Nephron (organoid): ENCODE data around the gene SUB1.

Source experiments
- H3K27ac Mint-ChIP-seq, 3 experiments: 2 replicates each; pipeline ENCODE4 v1.8.0; 2020; ENCODE audit warnings: mixed read lengths in 3 of 3, mild to moderate bottlenecking in 2 of 3, moderate library complexity in 1 of 3
- H3K27me3 Mint-ChIP-seq: 2 replicates; pipeline ENCODE4 v1.8.0; 2021; ENCODE audit warnings: low read depth, mild to moderate bottlenecking, moderate library complexity, mixed read lengths
- H3K36me3 Mint-ChIP-seq: 2 replicates; pipeline ENCODE4 v1.8.0; 2020; ENCODE audit warnings: low read depth, mixed read lengths
- H3K4me1 Mint-ChIP-seq: 2 replicates; pipeline ENCODE4 v1.8.0; 2020; ENCODE audit warnings: mixed read lengths
- H3K4me3 Mint-ChIP-seq, 3 experiments: 2 replicates each; pipeline ENCODE4 v1.8.0; 2020; ENCODE audit warnings: mild to moderate bottlenecking in 3 of 3, mixed read lengths in 3 of 3, moderate library complexity in 2 of 3
- H3K9me3 Mint-ChIP-seq: 2 replicates; pipeline ENCODE4 v1.8.0; 2020; ENCODE audit warnings: mixed read lengths
- TF ChIP-seq, protein P1 (sequence below), 3 experiments: fragments of 200-600 bp; sonication (generic); IDR thresholded peaks; one replicate each; pipeline ENCODE4 v1.5.0; 2021; ENCODE audit warnings: antibody characterized with exemption in 3 of 3; ENCODE audit not compliant: unreplicated experiment in 3 of 3

Gene SUB1

DNA sequence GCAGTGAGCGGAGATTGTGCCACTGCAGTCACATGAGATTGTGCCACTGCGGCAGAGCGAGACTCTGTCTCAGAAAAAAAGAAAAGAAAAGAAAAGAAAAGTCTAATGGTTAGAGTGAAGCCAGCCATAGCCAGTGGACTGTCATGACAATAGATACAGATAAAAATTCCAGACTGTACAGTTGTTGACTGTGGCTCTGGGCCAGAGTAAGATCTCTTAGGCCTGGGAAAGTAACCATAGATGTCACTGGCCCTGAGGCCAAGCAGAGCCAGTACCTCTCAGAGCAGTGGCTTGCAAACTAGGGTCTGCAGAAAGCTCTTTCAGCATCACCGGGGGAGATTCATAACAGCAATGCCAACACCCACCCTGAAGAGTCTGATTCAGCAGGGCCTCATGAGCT lies 44.1 kb upstream of the SUB1 start:
- Mint-ChIP-seq H3K36me3 (no peaks in the 10 kb centered on the region), H3K4me3 (no peak overlapping the region), H3K9me3 (peaks cover 2% of the 10 kb centered on the region), H3K4me1 (peaks cover 20% of the 10 kb centered on the region), H3K27ac (peak overlapping the region; percentile 10 to 41 (median 18)), H3K27me3 (no peaks in the 10 kb centered on the region)
- TF ChIP-seq, protein P1, sequence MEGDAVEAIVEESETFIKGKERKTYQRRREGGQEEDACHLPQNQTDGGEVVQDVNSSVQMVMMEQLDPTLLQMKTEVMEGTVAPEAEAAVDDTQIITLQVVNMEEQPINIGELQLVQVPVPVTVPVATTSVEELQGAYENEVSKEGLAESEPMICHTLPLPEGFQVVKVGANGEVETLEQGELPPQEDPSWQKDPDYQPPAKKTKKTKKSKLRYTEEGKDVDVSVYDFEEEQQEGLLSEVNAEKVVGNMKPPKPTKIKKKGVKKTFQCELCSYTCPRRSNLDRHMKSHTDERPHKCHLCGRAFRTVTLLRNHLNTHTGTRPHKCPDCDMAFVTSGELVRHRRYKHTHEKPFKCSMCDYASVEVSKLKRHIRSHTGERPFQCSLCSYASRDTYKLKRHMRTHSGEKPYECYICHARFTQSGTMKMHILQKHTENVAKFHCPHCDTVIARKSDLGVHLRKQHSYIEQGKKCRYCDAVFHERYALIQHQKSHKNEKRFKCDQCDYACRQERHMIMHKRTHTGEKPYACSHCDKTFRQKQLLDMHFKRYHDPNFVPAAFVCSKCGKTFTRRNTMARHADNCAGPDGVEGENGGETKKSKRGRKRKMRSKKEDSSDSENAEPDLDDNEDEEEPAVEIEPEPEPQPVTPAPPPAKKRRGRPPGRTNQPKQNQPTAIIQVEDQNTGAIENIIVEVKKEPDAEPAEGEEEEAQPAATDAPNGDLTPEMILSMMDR (IDR thresholded peaks at IDR 0.05; ENCODE audit: unreplicated experiment in 3 of 3) = no peak

DNA sequence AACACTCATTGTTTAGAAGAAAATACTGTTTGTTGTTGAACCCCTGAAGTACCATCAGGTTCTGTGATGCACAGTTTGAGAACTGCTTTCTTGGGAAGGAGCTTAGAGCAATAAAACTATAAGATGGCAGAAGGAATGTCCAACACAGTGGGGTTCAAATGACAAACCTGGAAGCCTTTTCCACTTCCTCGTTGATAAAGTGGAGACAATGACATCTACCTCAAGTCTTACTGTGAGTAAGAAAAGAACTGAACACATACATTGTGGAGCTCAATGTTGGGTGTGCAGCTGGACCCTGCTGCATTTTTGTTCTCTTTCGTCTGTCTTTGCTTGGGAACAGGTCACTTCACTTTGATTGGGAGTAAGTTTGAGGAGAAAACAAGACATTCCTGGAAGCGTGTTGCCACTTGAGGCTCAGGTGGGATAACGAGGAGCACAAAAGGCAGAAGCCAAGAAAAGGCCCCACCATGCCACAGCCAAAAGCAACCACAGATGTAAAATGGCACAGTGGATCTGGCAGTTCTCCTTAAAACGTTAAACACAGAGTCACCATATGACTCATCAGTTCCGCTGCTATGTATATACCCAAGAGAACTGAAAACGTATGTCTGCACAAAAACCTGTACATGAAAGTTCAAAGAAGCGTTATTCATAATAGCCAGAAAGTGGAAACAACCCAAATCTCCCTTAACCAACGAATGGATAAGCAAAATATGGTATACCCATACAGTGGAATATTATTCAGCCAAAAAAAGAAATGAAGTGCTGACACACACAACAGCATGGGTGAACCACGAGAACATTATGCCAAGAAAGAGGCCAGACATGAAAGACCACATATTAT lies 42.9 kb upstream of the SUB1 start:
- TF ChIP-seq, protein P1 (IDR thresholded peaks at IDR 0.05; ENCODE audit: unreplicated experiment in 3 of 3) = no peak
- Mint-ChIP-seq H3K27me3 (no peaks in the 10 kb centered on the region), H3K27ac (no peak overlapping the region), H3K9me3 (peaks cover 2% of the 10 kb centered on the region), H3K4me3 (no peak overlapping the region), H3K36me3 (no peaks in the 10 kb centered on the region), H3K4me1 (peaks cover 12% of the 10 kb centered on the region)

DNA sequence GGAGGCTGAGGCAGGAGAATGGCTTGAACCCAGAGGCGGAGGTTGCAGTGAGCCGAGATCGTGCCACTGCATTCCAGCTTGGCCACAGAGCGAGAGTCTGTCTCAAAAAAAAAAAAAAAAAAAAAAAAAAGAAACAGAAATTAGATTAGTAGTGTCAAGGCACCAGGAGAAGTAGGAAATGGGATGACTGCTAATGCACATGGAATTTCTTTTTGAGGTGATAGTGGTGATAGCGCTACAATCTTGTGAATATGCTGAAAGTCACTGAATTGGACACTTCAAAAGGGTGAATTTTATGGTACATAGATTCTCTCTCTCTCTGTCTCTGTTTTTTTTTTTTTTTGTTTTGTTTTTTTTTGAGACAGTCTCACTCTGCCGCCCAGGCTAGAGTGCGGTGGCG lies 42.1 kb upstream of the SUB1 start:
- no peak overlapping the region for H3K4me3 Mint-ChIP-seq
- H3K27ac Mint-ChIP-seq = no peak overlapping the region
- H3K9me3 Mint-ChIP-seq = peaks cover 2% of the 10 kb centered on the region
- H3K4me1 Mint-ChIP-seq = peaks cover 12% of the 10 kb centered on the region
- H3K27me3 Mint-ChIP-seq = no peaks in the 10 kb centered on the region
- TF ChIP-seq, protein P1 (IDR thresholded peaks at IDR 0.05; ENCODE audit: unreplicated experiment in 3 of 3) = no peak
- H3K36me3 Mint-ChIP-seq = no peaks in the 10 kb centered on the region

DNA sequence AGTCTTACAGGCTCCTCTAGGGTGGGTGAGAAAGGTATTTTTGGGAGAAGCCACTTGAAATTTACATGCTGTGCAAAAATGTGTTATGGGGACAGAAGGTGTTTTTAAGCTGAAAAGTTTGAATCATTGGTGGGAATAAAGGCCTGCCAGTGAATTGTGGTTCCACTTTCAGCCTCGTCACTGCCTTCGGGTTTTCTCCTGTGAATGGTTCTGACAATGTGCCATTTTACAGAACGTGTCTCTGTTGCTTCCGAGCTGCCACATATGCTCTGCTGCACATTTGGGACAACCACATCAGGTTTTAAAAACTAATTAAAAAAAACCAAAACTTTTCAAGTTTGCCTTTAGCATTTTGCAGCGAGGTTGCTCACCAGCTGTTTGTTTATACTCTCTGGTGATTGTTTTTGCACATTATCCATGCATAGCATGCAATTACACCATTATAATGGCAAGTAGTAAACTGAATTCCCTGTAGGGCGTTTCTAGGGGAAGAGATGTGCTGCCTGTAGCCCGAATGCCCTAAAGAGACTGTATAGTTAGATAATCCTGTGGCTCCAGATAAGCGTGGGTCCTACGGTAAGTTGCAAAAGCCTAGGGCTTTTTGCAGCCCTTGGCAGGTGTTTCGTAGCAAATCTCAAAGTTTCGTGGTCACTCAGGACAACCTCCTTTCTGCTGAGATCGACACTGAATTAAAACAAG lies 40.1 kb upstream of the SUB1 start:
- no peak overlapping the region for H3K27ac Mint-ChIP-seq

DNA sequence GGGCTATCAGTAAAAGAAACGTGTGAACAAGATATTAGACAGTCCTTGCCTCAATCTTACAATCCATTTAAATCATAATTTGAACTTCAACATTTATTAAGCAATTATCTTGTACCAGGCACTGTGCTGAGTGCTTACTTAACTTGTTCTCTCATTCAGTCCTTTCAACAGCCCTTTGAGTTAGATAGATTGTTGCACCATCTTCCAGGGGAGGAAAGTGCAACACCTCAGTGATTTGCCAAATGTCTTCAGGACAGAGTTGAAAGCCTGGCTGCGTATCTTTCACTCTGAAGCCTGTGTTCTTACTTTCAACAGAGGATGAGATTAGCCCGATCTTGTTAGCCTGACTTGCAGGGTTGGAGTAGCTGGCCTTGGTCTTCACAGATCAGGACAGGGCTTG lies 34.2 kb upstream of the SUB1 start:
- Mint-ChIP-seq H3K27ac (no peak overlapping the region), H3K36me3 (no peaks in the 10 kb centered on the region), H3K27me3 (no peaks in the 10 kb centered on the region), H3K4me3 (no peak overlapping the region), H3K4me1 (no peaks in the 10 kb centered on the region), H3K9me3 (peaks cover 3% of the 10 kb centered on the region)
- TF ChIP-seq, protein P1 (IDR thresholded peaks at IDR 0.05; ENCODE audit: unreplicated experiment in 3 of 3) = no peak

More for the DNA sequence above, 40.1 kb upstream of the SUB1 start:
- Mint-ChIP-seq H3K9me3 (peaks cover 2% of the 10 kb centered on the region), H3K4me3 (no peak overlapping the region), H3K27me3 (no peaks in the 10 kb centered on the region), H3K36me3 (no peaks in the 10 kb centered on the region), H3K4me1 (peaks cover 4% of the 10 kb centered on the region)
- TF ChIP-seq, protein P1 (IDR thresholded peaks at IDR 0.05; ENCODE audit: unreplicated experiment in 3 of 3) = no peak
